Caco-2 (cell line): ENCODE data around the gene KLHL29. TPM values are rescaled to one million over a fixed set of nuclear protein-coding genes. Genes with fewer than 3 reads are reported as not detected.

Experiments used
- BruUV-seq: library from RNA; stranded (reverse); fragments of 400-500 nt; replicated peaks from 2 replicates; lab custom pipeline; 2021; lab: Mats Ljungman, UMichigan
- CTCF ChIA-PET: fragments of 300-600 bp; sonication (Branson Sonifier 250); formaldehyde crosslinking; loops from one replicate; lab custom pipeline; 2022; ENCODE audit warnings: antibody characterized with exemption; lab: Charles Lee
- POLR2A ChIA-PET: fragments of 300-600 bp; sonication (Branson Sonifier 250); formaldehyde crosslinking; loops from one replicate; lab custom pipeline; 2022; ENCODE audit warnings: antibody characterized with exemption; lab: Charles Lee
- DNase-seq, 2 experiments: peaks; one replicate each; pipeline versions ENCODE4 v3.0.0 to v3.0.0-alpha.2; 2020 to 2022
- H3K27me3 ChIP-seq: replicated peaks from 2 replicates; pipeline ENCODE4 v1.6.0; 2011; ENCODE audit warnings: low read length; ENCODE audit not compliant: control insufficient read depth, insufficient read depth
- H3K36me3 ChIP-seq: 2 replicates; pipeline ENCODE4 v1.5.1; 2011; ENCODE audit warnings: low read length; ENCODE audit not compliant: control insufficient read depth, insufficient read depth
- H3K4me1 ChIP-seq: fragments of 250-450 bp; sonication (Bioruptor Pico); 2 replicates; pipeline ENCODE4 v1.5.1; 2020; ENCODE audit warnings: mild to moderate bottlenecking
- H3K4me3 ChIP-seq: 2 replicates; pipeline ENCODE4 v1.5.1; 2011; ENCODE audit warnings: low read depth, mild to moderate bottlenecking, control low read depth, low read length
- H3K9me3 ChIP-seq: fragments of 250-450 bp; sonication (Bioruptor Pico); 2 replicates; pipeline ENCODE4 v1.5.1; 2020; ENCODE audit warnings: mild to moderate bottlenecking, moderate library complexity
- H3K27ac Mint-ChIP-seq: one replicate; pipeline ENCODE4 v1.8.0; 2022; ENCODE audit warnings: mixed read lengths; ENCODE audit not compliant: unreplicated experiment
- H3K27me3 Mint-ChIP-seq: one replicate; pipeline ENCODE4 v1.8.0; 2022; ENCODE audit warnings: mixed read lengths; ENCODE audit not compliant: insufficient read depth, unreplicated experiment
- H3K36me3 Mint-ChIP-seq: one replicate; pipeline ENCODE4 v1.8.0; 2022; ENCODE audit warnings: mild to moderate bottlenecking, mixed read lengths; ENCODE audit not compliant: insufficient read depth, unreplicated experiment
- H3K4me1 Mint-ChIP-seq: one replicate; pipeline ENCODE4 v1.8.0; 2022; ENCODE audit warnings: low read depth, mixed read lengths; ENCODE audit not compliant: unreplicated experiment
- H3K4me3 Mint-ChIP-seq: one replicate; pipeline ENCODE4 v1.8.0; 2022; ENCODE audit warnings: mild to moderate bottlenecking, moderate library complexity, mixed read lengths; ENCODE audit not compliant: unreplicated experiment
- H3K9me3 Mint-ChIP-seq: one replicate; pipeline ENCODE4 v1.8.0; 2022; ENCODE audit warnings: mixed read lengths; ENCODE audit not compliant: unreplicated experiment
- CTCF ChIP-seq, 2 experiments: fragments of 200-600 bp in 1 of 2; IDR thresholded peaks; 1 replicate in 1 of 2; 2 replicates in 1 of 2; pipeline versions ENCODE4 v1.5.1 to v1.8.0; 2011 to 2022; ENCODE audit warnings: antibody characterized with exemption in 1 of 2, control low read depth in 1 of 2, inconsistent platforms in 1 of 2, low read depth in 1 of 2, low read length in 1 of 2, mild to moderate bottlenecking in 1 of 2, moderate library complexity in 1 of 2; ENCODE audit not compliant: insufficient read depth in 1 of 2, severe bottlenecking in 1 of 2, unreplicated experiment in 1 of 2
- intact Hi-C: fragments of 100-400 bp; cut with micrococcal nuclease; formaldehyde crosslinking; loops from one replicate; pipeline ENCODE4 v1.10.0; 2022; ENCODE audit not compliant: unreplicated experiment
- total RNA-seq: library from RNA; stranded (reverse); gene quantifications from 2 replicates; pipeline ENCODE4 v1.2.3, GENCODE V29; 2022

Gene KLHL29
- total RNA-seq, 1 experiment from 2014 or later: 0.61 TPM

DNA sequence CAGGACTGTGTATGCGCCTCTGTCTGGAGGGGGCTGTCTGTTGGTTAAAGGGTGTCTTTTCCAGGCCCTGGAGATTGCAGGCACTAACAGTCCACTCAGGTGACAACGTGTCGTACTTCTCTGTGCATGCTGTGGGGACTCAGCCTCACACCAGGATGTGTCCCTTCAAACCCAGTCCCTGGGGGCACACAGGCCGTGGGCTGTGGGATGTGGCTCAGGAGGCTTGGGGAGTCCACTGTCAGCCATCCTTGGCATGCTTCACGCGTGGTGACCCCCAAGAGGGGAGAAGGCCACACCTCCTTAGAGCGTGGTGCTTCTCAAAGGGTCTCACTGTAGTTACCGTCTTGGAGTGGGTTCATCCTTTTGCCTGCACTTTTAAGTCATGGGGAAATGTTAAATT lies 127.8 kb downstream of the KLHL29 start:
- no TSS peak for BruUV-seq
- H3K9me3 ChIP-seq: no peaks in the 10 kb centered on the region
- H3K27me3 ChIP-seq: no peaks in the 10 kb centered on the region; the same call in 1 of the 2 replicates
- H3K4me1 ChIP-seq: no peaks in the 10 kb centered on the region
- no peak for DNase-seq
- no peak overlapping the region for H3K4me3 ChIP-seq
- no peaks in the 10 kb centered on the region for H3K36me3 ChIP-seq
- intact Hi-C loops: no loop called here
- ChIA-PET CTCF (interaction anchor here (0.6 kb wide), 1 partner anchor 63 kb away, joined by 4 read pairs; no protein-coding TSS in a partner anchor), POLR2A (no interaction called here)
- Mint-ChIP-seq H3K4me3 (no peak overlapping the region), H3K36me3 (no peaks in the 10 kb centered on the region), H3K9me3 (no peaks in the 10 kb centered on the region), H3K27ac (no peak overlapping the region), H3K27me3 (no peaks in the 10 kb centered on the region), H3K4me1 (no peaks in the 10 kb centered on the region)
- no peak for TF ChIP-seq CTCF (IDR thresholded peaks at IDR 0.05; ENCODE audit: insufficient read depth in 1 of 2, low read depth in 1 of 2, low read length in 1 of 2, severe bottlenecking in 1 of 2, unreplicated experiment in 1 of 2)

GRCh38 chr2:23513245-23513871 lies 128.4 kb downstream of the KLHL29 start:
- Mint-ChIP-seq H3K27ac (no peak overlapping the region), H3K36me3 (no peaks in the 10 kb centered on the region), H3K4me1 (no peaks in the 10 kb centered on the region), H3K27me3 (no peaks in the 10 kb centered on the region), H3K4me3 (no peak overlapping the region), H3K9me3 (no peaks in the 10 kb centered on the region)
- H3K4me3 ChIP-seq: no peak overlapping the region
- no TSS peak for BruUV-seq
- H3K27me3 ChIP-seq: no peaks in the 10 kb centered on the region; the same call in 1 of the 2 replicates
- no peaks in the 10 kb centered on the region for H3K36me3 ChIP-seq
- ChIA-PET POLR2A (no interaction called here), CTCF (no interaction called here)
- no peak for TF ChIP-seq CTCF (IDR thresholded peaks at IDR 0.05; ENCODE audit: insufficient read depth in 1 of 2, low read depth in 1 of 2, low read length in 1 of 2, severe bottlenecking in 1 of 2, unreplicated experiment in 1 of 2)
- H3K9me3 ChIP-seq: no peaks in the 10 kb centered on the region
- intact Hi-C loops: no loop called here
- DNase-seq: no peak
- no peaks in the 10 kb centered on the region for H3K4me1 ChIP-seq

DNA sequence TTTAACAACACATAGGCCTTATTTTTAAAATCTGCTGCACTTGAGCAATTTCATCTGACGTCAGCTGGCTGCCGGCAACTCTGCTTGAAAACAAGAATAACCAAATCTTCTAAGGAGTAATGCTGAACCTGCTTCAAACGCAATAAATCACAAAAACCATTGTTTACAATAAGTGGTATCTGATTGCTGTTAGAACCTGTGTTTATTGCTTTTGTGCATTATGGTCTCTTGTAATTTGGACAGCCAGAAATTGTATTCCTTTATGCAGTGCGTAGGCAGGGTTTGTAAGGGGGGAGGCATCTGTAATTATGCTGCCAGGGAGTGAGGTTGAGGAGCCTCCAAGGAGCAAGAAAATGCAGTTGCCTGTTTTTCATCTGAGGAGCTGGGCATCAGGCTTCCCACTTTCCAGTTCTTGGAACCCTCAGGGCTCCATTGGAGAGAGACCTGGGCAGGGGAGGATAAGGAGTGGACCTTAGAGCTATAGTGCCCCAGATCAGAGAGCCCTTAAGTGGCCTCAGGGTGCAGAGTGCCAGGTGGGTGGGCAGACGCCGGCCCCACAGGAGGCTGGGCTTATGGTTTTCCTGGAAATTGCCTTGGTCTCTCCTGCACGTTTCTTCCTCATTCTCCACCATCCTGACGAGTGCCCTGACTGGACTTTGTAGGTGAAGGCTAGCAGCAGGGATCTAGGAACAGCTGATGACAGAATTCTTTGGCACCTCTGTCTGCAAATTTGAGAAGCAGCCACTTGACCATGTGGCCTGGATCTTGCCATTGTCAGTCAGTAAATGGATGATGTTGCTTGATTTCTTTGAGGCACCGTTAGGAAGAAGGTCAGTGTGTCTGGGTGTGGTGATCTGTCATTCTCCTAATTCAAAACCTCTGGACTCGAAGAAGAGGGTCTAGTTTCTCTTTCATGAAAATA lies 129.2 kb downstream of the KLHL29 start:
- H3K4me1 ChIP-seq: no peaks in the 10 kb centered on the region
- no peak overlapping the region for H3K4me3 Mint-ChIP-seq
- no peaks in the 10 kb centered on the region; the same call in 1 of the 2 replicates for H3K27me3 ChIP-seq
- intact Hi-C loops: no loop called here
- no peak for TF ChIP-seq CTCF (IDR thresholded peaks at IDR 0.05; ENCODE audit: insufficient read depth in 1 of 2, low read depth in 1 of 2, low read length in 1 of 2, severe bottlenecking in 1 of 2, unreplicated experiment in 1 of 2)
- POLR2A ChIA-PET: no interaction called here
- H3K9me3 ChIP-seq: no peaks in the 10 kb centered on the region
- no peaks in the 10 kb centered on the region for H3K9me3 Mint-ChIP-seq
- no peaks in the 10 kb centered on the region for H3K36me3 Mint-ChIP-seq
- no TSS peak for BruUV-seq
- H3K36me3 ChIP-seq: no peaks in the 10 kb centered on the region
- peaks cover 2% of the 10 kb centered on the region for H3K27me3 Mint-ChIP-seq
- no peak overlapping the region for H3K4me3 ChIP-seq
- H3K4me1 Mint-ChIP-seq: no peaks in the 10 kb centered on the region
- no peak for DNase-seq
- H3K27ac Mint-ChIP-seq: no peak overlapping the region
- CTCF ChIA-PET: no interaction called here
